ENCODE results near the gene SNU13.

SNU13 gene

GRCh38 chr22:41684194-41684593, 4.5 kb downstream of the SNU13 start:
- Histone ChIP-seq H3K27me3 (no peaks in the 10 kb centered on the region), H3K4me3 (no peak overlapping the region), H3K27ac (no peak overlapping the region), H3K36me3 (peaks cover 12 to 15% (median 14%) of the 10 kb centered on the region in 3 donors), H3K9me3 (no peaks in the 10 kb centered on the region), H3K4me1 (peaks cover 0 to 19% (median 11%) of the 10 kb centered on the region in 4 donors)
- DNase-seq: no peak
- intact Hi-C loops (cut with DNase I; ENCODE audit: low total_unique reads): no loop called here
- TF ChIP-seq CTCF (IDR thresholded peaks at IDR 0.05): no peak

DNA sequence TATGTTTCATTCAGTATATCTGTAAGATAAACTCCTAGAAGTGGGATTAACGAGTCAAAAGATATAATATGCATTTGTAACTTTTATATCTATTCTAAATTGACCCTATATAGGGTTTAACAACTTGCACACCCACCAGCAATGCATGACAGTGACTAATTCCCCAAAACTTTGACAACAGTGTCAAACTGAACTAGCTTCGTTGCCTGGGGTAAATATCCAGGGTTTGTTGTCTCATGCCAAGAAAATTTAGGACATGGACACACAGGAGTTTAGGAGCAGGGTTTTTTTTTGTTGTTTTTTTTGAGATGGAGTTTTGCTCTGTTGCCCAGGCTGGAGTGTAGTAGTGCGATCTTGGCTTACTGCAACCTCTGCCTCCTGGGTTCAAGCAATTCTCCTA, 5.1 kb downstream of the SNU13 start:
- H3K4me3 ChIP-seq: no peak overlapping the region
- H3K4me1 ChIP-seq: peaks cover 0 to 19% (median 10%) of the 10 kb centered on the region in 4 donors
- TF ChIP-seq CTCF (IDR thresholded peaks at IDR 0.05): no peak
- H3K9me3 ChIP-seq: no peaks in the 10 kb centered on the region
- intact Hi-C loops (cut with DNase I; ENCODE audit: low total_unique reads): no loop called here
- DNase-seq: no peak
- H3K27me3 ChIP-seq: no peaks in the 10 kb centered on the region
- peaks cover 18 to 21% (median 20%) of the 10 kb centered on the region in 3 donors for H3K36me3 ChIP-seq
- no peak overlapping the region for H3K27ac ChIP-seq

- TF ChIP-seq CTCF (IDR thresholded peaks at IDR 0.05): no peak
- H3K27ac ChIP-seq: peak overlapping the region; percentile 76 to 78
- peak in 1 of 2 donors; percentile 38 for DNase-seq
- H3K4me3 ChIP-seq: peak overlapping the region; percentile 55 to 58
- H3K36me3 ChIP-seq: peaks cover 24 to 27% (median 25%) of the 10 kb centered on the region in 3 donors
- no peaks in the 10 kb centered on the region for H3K27me3 ChIP-seq
- no peaks in the 10 kb centered on the region for H3K9me3 ChIP-seq
- intact Hi-C loops (cut with DNase I; ENCODE audit: low total_unique reads): no loop called here
- peaks cover 0 to 18% (median 10%) of the 10 kb centered on the region in 4 donors for H3K4me1 ChIP-seq
Observed at GRCh38 chr22:41683052-41683451, 5.6 kb downstream of the SNU13 start.

DNA sequence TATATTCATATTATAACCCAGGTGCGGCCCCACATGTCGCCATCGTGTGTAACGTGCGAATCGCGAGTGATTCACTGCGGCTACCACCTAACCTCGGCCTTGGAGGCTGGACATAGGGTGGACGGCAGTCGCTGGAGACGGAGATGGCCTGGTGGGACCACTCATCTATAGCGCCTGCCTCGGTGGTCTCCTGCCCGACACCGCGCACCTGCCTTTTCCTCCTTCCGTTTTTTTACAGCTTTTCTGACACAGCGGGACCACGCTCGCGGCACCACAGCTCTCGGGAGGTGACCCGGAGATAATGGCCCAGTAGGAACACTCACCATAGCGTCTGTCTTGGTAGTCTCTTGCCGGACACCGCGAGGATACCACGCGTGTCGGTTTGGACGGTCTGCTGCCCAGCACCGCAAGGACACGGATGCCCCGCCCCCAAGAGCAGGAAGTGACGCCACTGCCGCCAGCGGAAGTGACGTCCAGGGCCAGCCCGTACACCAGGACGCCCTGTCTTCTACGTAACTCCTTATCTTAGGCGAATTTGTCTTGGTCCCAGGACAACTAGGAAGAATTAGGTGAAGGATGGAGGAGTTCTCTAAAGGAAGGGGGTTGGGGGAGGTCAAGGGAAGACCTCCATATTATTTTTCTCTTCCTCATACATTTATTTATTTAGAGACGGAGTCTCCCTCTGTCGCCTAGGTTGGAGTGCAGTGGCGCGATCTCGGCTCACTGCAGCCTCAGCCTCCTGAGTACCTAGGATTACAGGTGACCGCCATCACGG, 6.4 kb downstream of the SNU13 start:
- H3K36me3 ChIP-seq: peaks cover 31 to 32% (median 32%) of the 10 kb centered on the region in 3 donors
- H3K4me3 ChIP-seq: peak overlapping the region; percentile 55 to 58
- peak overlapping the region; percentile 76 to 78 for H3K27ac ChIP-seq
- no peaks in the 10 kb centered on the region for H3K27me3 ChIP-seq
- intact Hi-C loops (cut with DNase I; ENCODE audit: low total_unique reads): no loop called here
- H3K4me1 ChIP-seq: peaks cover 0 to 9% (median 5%) of the 10 kb centered on the region in 4 donors
- peak; percentile 84 to 93 for DNase-seq
- no peak for TF ChIP-seq CTCF (IDR thresholded peaks at IDR 0.05)
- H3K9me3 ChIP-seq: no peaks in the 10 kb centered on the region

DNA sequence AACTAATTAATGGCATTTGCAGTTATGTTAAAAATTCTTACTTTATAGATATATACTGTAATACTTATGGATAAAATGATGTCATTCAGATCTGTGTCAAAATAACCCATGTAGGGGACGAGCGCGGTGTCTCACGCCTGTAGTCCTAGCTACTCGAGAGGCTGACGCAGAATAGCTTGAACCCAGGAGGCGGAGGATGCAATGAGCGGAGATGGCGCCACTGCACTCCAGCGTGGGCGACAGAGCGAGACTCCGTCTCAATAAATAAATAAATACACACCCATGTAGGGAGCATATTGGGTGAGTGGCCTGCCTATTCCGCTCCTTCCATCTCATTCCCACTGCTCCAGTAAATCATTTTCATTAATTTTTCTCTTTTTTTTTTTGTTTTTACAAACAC, 7.1 kb downstream of the SNU13 start:
- no peak for DNase-seq

More for the DNA sequence above, 7.1 kb downstream of the SNU13 start:
- H3K9me3 ChIP-seq: no peaks in the 10 kb centered on the region
- peaks cover 32 to 34% (median 33%) of the 10 kb centered on the region in 3 donors for H3K36me3 ChIP-seq
- TF ChIP-seq CTCF (IDR thresholded peaks at IDR 0.05): no peak
- intact Hi-C loops (cut with DNase I; ENCODE audit: low total_unique reads): no loop called here
- peak overlapping the region; percentile 55 to 58 for H3K4me3 ChIP-seq
- peaks cover 0 to 5% (median 2%) of the 10 kb centered on the region in 4 donors for H3K4me1 ChIP-seq
- peak overlapping the region; percentile 76 to 78 for H3K27ac ChIP-seq
- H3K27me3 ChIP-seq: no peaks in the 10 kb centered on the region

Data from tibial artery (tissue), 4 donors.